HG02588 (cell line): ENCODE data around the gene SNX13.

Experiments used
- ATAC-seq: cut with Tn5 transposase; IDR thresholded peaks from one replicate; pipeline ENCODE4 v1.9.1; 2021; ENCODE audit warnings: mild to moderate bottlenecking, moderate library complexity; ENCODE audit not compliant: unreplicated experiment

Gene SNX13, protein sequence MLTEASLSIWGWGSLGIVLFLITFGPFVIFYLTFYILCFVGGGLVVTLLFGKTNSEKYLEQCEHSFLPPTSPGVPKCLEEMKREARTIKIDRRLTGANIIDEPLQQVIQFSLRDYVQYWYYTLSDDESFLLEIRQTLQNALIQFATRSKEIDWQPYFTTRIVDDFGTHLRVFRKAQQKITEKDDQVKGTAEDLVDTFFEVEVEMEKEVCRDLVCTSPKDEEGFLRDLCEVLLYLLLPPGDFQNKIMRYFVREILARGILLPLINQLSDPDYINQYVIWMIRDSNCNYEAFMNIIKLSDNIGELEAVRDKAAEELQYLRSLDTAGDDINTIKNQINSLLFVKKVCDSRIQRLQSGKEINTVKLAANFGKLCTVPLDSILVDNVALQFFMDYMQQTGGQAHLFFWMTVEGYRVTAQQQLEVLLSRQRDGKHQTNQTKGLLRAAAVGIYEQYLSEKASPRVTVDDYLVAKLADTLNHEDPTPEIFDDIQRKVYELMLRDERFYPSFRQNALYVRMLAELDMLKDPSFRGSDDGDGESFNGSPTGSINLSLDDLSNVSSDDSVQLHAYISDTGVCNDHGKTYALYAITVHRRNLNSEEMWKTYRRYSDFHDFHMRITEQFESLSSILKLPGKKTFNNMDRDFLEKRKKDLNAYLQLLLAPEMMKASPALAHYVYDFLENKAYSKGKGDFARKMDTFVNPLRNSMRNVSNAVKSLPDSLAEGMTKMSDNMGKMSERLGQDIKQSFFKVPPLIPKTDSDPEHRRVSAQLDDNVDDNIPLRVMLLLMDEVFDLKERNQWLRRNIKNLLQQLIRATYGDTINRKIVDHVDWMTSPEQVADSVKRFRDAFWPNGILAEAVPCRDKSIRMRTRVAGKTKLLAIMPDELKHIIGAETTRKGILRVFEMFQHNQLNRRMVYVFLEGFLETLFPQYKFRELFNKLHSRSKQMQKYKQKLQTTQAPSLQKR

DNA sequence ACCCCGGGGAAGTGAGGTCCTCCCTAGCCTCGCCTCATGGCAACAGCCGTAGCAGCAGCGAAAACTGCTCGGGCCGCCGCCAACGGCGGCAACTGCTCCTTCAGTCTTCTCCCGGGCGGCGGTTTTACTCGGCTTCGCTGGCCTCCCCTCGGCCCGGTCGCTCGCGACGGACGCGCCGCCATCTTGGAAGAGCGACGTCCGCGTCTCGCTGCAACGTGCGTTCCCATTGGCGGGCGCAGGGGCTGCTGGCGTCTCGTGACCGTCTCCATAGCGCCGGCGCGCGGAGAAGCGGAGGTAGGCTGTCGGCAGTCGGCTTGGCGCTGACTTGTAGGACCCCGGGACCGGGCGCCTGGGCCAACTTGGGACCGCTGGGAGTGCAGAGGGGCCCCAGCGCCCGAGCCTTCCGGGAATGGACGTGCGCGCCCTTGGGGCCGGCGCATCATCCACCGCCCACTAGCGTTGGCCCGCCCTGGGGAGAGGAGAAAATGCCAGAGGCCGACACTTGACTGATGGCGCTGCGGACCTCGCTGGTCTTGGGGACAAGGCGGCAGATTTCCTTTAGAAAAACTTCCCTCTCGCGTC is at the start of gene SNX13:
SNX13 (minus strand) TSS at position 193 of the 582 bp plus-strand sequence. CDS start 199 bp downstream, outside the sequence.
- ATAC-seq: peak; percentile 96

DNA sequence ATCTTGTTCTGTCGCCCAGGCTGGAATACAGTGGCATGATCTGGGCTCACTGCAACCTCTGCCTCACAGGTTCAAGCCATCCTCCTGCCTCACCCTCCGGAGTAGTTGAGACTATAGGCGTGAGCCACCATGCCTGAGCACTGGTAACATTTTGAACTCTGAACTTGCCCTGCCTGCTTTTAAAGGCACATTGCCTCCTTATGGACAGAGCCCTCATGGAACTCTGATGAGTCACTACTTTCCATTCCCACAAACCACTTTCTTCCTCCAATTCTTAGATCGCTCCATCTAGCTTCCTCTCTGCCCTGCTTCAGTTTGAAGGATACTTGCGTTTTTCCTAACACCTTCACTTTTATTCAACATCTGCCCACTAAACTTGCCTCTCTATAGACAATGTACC is 49.3 kb upstream of the SNX13 start:
- ATAC-seq: no peak

DNA sequence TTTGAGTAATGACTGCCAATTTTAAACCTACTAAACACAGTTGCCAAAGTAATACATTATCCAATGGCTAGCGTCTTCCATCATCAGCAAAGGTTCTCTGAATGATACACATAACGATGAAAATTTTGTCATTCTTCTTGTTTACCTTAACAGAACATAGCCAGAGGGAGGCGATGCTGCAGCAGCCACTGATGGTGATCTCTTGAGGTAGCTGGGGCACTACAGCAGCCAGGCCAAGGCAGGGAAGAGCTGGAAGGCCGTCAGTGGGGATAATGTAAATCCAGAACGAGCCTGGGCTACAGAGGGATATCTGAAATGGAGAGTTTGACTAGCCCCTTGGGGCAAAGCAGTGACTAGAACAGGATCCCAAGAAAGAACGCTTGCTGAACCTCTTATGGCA is 48.6 kb upstream of the SNX13 start:
- no peak for ATAC-seq

DNA sequence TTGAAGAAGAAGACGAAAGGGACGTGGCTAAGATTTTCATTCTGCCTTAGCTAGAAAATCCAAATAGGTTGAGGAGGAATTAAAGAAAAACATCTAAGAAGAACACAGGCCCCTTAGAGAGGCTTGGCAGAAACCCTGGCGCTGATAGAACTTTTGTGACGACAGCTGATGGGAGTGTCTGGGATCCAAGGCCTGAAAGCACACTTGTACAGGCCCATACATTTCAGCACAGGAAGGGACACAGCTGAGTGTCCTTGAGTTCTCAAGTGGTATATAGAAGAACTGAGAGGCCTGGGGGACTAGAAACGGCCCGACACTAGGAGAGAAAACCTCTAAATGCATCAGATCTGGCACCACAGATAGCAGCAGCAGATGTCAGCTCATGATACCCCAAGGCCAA is 47.8 kb upstream of the SNX13 start:
- no peak for ATAC-seq

DNA sequence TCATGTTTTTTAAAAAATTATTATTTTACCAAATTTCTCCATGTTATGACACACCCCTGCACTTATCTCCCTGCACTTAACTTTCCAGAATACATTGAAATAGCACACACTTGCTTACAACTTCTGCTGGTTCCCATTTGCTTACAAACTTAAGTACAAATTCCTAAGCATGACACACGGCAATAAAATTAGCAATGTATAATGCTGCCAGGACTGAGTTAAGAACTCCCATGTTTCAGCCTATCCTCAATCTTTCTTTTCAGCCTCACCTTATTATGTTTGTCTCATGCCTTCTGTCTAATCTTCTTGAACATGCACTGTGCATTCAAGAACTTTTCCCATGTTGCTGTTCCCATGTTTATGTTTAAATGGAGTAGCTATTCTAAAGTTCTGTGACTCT is 46.6 kb upstream of the SNX13 start:
- ATAC-seq: no peak

DNA sequence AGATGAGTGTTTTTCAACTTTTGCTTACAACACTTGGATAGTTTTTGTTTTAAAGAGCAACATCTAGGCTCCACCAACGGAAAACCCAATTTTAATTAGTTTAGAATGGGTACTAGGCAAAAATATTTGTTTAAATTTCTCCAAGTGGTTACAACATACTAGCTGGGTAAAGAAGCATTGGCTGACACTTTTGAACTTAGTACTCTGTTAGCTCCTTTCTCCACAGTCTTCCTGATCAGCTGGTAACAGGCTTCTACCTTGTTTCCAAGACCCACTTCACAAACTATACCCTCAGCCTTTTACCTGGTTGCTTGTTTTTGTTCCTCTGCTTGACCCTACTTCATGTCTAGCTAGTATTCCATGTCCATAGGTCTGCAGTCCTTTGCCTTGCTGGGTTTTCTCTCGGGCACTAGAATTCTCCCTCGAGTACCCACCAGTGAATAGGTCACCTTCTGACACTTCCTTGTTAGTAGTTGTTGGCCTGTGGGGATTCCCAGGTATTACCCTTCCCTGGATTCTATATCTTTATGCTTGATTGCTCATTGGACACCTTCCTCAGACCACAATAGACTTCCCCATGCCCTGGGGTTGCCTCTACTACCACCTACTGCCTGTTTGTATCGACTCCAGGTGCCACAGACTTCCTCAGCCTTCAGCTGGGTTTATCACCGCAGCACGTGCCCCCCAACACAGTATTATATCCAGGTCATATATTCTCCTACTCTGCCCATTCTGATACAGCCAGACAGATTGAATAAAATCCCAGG is 45.4 kb upstream of the SNX13 start:
- ATAC-seq: no peak

DNA sequence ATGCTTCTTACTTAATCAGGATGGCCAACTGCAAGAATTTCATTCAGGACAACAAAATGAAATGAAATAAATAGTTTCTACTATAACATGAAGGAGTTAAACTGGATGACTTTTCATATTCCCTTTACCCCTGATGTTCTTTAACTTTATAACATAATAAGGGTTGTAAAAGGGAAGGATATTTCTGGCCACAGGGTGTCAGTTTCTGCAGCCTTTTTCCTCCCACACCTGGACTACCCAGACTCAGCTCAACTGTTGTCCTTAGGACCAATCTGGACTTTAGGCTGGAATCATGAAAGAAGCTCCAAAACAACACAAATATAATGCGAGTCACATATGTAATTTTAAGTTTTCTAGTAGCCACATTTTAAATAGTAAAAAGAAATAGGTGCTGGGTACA is 44.0 kb upstream of the SNX13 start:
- no peak for ATAC-seq

DNA sequence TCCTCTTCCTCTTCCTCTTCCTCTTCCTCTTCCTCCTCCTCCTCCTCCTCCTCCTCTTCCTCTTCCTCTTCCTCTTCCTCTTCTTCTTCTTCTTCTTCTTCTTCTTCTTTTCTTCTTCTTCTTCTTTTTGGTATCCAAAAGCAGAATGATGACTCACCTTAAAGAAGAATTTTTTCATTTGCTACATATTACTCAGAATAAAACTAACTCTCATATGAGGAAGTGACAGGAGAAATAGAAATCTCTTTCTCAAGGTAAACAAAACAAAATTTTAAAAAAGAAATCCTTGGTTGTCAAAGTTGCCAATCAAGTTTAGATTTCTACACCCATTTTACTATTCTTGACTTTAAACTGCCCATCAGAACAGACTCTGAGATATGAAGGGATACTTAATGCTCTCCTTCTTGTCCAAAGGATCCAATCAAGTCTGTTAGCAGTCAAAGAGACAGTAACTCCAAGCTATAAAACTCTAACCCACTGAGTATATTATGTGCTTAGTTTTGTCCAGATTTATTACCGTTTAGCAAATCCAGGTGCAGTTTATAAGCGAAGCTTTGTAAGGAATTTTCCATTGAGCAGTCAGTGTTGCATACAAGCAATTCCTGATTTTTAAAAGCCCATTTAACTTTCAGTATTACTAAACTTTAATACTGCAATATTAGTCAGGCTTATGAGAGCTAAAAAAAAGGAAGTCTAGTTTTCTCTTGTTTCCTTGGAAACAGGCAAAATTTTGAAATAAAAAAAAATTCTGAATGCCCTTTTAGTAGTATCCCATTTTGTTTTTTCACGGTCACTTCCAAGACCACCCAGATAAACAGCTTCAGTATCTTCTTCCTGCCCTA is 43.1 kb upstream of the SNX13 start:
- no peak for ATAC-seq

DNA sequence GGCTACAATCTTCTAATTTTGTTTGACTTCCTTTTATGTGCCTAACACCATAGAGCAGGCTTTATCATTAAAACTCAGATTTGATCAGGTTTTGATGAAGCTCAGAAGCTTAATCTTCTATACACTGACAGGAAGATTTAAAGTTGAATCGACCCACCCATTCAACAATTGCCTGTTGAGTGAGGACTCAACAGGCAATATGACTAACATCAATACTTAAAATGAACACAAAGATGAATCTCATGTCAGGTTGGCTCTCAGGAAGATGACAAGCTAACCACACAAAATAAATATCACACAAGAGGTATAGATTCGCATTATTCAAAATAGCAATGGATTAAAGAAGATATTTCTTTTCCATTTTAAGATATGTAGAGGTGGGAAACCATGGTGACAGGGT is 36.7 kb upstream of the SNX13 start:
- no peak for ATAC-seq

DNA sequence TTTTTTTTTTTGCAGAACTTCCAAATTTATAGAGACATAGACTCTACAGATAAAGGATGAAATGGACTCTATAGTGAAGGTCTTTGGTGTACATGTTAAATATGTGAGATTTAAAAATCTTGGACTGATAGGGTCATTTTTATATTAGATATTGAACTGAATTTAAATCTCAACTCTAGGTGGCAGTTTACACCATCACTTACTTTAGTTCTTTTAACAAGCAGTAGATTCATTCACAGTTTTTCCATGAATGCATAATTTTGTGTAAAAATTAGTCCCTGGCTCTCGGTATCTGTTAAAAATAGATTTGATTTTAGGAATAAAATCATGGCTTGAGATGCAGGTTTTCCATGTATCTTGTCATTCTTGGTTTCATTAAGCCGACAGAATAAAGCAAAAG is 31.1 kb upstream of the SNX13 start:
- no peak for ATAC-seq

DNA sequence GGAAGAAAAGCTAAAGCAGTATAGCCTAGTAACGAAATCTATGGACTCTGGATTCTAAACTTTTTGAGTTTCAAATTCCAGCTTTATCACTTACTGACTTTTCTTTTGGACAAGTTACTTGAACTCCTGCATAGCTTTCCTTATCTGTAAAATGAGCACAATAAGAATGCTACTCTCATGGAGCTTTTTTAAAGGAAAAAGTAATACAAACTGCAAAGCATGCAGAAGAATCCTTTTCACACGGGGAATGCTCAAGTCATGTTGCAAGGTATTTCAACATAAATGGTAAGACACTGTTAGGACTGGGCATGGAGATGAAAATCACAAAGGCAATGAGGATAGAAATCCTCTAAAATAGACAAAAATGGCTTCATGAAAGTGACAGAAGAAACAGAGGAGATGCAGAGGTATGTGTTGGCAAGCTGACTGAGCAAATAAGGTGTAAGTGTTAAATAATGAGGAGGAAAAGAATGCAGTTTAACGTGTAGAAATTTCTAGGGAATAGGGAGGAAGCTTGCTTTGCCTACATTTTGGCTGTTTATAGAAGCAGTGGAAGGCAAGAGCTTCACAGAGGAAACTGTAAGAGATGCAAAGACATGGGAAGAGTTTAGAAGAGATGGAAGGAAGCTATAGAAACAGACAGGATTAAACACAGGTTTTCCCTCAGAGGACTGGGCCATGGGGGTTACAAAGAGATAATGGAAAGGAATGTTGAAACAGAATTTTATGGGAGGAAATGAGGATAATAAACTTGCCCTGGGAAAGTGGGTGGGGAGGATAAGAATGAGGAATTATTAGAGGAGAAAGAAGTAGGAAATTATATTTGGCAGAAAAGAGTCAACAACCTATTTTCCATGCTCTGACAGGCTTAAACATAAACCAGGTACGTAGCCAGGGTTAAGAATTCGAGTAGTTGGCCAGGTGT is 28.8 kb upstream of the SNX13 start:
- ATAC-seq: no peak

DNA sequence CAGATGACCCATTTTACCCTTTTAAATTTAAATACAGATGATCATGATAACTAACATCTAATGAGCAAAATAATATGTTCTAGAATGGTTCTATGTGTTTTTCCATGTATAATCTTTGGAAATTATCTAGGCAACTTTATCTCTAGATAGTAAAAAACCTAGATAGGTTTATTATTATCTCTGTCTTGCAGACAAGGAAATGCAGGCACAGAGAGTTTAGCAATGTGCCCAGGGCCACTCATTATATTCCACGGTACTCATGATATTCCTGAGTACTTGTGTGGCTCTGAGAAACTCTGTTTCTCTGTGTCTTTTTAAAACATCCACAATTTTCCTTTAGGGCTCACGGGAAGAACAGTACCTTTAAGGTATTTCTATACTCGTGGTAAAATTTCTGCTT is 26.4 kb upstream of the SNX13 start:
- no peak for ATAC-seq

DNA sequence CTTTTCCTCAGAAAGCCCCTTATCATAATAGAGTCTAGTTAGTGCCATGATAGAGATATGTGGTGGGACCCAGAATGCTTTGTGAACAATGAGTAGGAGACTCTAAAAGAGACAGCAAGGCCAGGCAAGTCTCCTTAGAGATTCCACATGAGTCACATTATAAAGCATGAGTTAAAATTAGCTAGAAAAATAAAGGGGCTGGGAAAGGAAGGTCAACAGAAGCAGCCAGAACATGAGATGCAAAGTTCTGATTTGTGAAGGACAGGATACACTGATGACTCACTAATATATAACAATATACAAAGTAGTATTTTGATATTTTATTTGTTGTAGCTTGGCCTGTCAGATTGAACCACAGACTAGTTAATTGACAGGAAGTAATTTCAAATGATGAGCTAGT is 25.3 kb upstream of the SNX13 start:
- no peak for ATAC-seq

DNA sequence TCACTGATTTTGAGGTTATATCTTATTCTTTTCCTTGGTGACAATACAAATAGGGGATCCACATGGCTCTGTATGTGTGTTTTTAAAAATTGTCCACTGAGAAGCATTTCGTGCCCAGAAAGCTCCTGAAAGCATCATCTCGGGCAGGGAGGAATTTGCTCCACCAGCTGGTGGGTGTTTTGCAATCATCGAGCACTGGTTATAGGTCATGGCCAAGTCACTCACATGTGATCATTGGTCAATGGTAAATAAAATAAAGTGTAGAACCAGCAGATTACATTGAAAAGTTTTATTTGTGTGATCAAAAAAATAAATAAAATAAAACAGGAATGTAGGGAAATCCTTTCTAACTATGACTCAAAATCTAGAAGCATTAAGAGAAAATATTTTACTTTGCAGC is 23.0 kb upstream of the SNX13 start:
- no peak for ATAC-seq

DNA sequence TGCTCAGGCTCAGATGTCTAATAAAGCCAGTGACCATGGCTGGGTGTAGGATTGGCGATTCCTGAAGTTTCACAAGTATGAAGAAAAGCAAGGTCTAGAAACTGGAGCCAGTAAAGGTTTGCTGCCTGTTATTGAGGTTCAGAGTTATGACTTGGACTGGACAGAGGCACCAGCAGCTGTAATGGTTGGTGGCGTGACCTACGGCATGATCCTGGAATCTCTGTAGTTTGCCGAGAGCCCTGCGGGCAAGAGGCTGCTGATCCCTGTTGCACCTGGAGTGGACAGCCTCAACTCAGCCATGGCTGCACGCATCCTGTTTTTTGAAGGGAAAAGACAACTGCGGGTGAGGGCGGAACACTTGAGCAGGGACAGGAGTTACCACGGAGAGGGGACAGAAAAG is 22.4 kb upstream of the SNX13 start:
- ATAC-seq: no peak

DNA sequence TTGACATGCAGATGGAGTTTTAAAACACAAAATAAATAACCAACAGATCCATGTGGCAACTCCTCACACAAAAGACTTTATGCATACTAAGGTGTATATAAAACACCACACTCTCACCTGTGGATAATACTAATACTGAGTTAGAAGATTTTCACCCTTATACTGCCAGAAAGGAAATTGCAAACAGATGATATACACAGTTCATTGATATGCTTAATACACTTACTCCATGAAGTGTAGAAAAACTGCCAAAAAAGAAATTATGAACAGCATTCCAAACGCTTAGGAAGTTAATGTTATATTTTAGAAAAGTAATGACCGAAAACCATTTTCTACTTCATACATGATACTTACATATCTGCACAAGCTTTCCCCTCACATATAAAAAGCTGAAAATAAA is 17.6 kb upstream of the SNX13 start:
- no peak for ATAC-seq

DNA sequence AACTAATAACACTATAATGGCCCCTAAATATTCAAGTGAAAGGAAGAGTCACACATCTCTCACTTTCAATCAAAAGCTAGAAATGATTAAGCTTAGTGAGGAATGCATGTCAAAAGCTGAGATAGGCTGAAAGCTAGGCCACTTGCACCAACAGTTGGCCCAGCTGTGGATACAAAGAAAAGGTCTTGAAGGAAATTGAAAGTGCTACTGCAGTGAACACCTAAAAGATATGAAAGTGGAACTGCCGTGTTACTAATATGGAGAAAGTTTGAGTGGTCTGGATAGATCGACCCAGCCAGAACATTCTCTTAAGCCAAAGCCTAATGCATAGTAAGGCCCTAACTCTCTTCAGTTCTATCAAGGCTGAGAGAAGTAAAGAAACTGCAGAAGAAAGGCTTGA is 12.1 kb upstream of the SNX13 start:
- ATAC-seq: peak; percentile 100

DNA sequence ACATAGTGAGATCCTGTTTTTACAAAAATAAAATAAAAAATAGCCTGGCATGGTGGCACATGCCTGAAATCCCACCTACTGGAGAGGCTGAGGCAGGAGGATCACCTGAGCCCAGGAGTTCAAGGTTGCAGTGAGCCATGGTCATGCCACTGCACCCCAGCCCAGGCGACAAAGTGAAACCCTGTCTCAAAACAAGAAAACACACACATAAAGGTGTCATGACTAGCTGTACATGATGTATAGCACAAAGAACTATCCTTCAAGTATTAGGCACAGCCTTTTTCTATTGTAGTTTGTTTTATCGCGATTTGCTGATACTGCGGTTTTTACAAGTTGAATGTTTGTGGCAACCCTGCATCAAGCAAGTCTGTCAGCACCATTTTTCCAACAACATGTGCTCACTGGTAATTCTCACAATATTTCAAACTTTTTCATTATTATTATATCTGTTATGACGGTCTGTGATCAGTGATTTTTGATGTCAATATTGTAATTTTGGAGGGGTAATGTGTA is 11.5 kb upstream of the SNX13 start:
- no peak for ATAC-seq
